HepG2 (cell line): Measurements from ENCODE around the gene RASGRP4.

Source experiments
- CTCF ChIP-seq: sonication (generic); formaldehyde crosslinking; IDR thresholded peaks from 2 replicates; pipeline ENCODE4 v1.5.0; 2020; ENCODE audit warnings: mild to moderate bottlenecking, missing genetic modification reagents, moderate library complexity
- ETV6 ChIP-seq: sonication (generic); formaldehyde crosslinking; conservative IDR thresholded peaks from 2 replicates; pipeline ENCODE4 v1.4.0; 2020; ENCODE audit warnings: missing genetic modification reagents
- HMGXB3 ChIP-seq: sonication (generic); formaldehyde crosslinking; IDR thresholded peaks from 2 replicates; pipeline ENCODE4 v1.4.0; 2020; ENCODE audit warnings: missing genetic modification reagents, borderline replicate concordance
- KAT7 ChIP-seq: IDR thresholded peaks from 2 replicates; pipeline ENCODE4 v1.6.1; 2018; ENCODE audit warnings: borderline replicate concordance, missing compliant biosample characterization
- MAFG ChIP-seq: sonication (generic); formaldehyde crosslinking; IDR thresholded peaks from 2 replicates; pipeline ENCODE4 v1.5.1; 2020; ENCODE audit warnings: mild to moderate bottlenecking, missing genetic modification reagents
- POLR2A ChIP-seq, 2 experiments: IDR thresholded peaks; 2 replicates each; pipeline ENCODE4 v1.6.1; 2011; ENCODE audit warnings: low read depth in 2 of 2, low read length in 2 of 2, mild to moderate bottlenecking in 1 of 2, moderate library complexity in 1 of 2; ENCODE audit not compliant: insufficient read depth in 1 of 2
- POLR2AphosphoS5 ChIP-seq: IDR thresholded peaks from 2 replicates; pipeline ENCODE4 v1.6.1; 2012; ENCODE audit warnings: low read depth, low read length
- SETDB1 ChIP-seq: sonication (generic); formaldehyde crosslinking; IDR thresholded peaks from 2 replicates; pipeline ENCODE4 v1.5.1; 2020; ENCODE audit warnings: missing genetic modification reagents, mild to moderate bottlenecking, borderline replicate concordance
- TFDP2 ChIP-seq: sonication (generic); formaldehyde crosslinking; IDR thresholded peaks from 2 replicates; pipeline ENCODE4 v1.4.0; 2020; ENCODE audit warnings: missing genetic modification reagents
- ZBTB40 ChIP-seq, 2 experiments: fragments of 450-650 bp in 1 of 2; sonication (generic) in 1 of 2; formaldehyde crosslinking in 1 of 2; IDR thresholded peaks; 2 replicates each; pipeline versions ENCODE4 v1.6.1 to v1.8.0; 2016 to 2022; ENCODE audit warnings: antibody characterized with exemption in 1 of 2, mild to moderate bottlenecking in 1 of 2, missing genetic modification reagents in 1 of 2
- ZFX ChIP-seq: sonication (generic); formaldehyde crosslinking; IDR thresholded peaks from 2 replicates; pipeline ENCODE4 v1.4.0; 2020; ENCODE audit warnings: mild to moderate bottlenecking, low read depth, missing genetic modification reagents, moderate library complexity
- ZNF232 ChIP-seq: sonication (generic); formaldehyde crosslinking; IDR thresholded peaks from 2 replicates; pipeline ENCODE4 v1.4.0; 2020; ENCODE audit warnings: missing genetic modification reagents, borderline replicate concordance
- ZNF292 ChIP-seq: sonication (generic); formaldehyde crosslinking; IDR thresholded peaks from 2 replicates; pipeline ENCODE4 v1.8.1; 2022; ENCODE audit warnings: mild to moderate bottlenecking, low read depth, missing genetic modification reagents, borderline replicate concordance

GRCh38 chr19:38437295-38437694 is 11.3 kb upstream of the RASGRP4 start:
- no peak for TF ChIP-seq SETDB1 (CRISPR knock-in tag)
- TF ChIP-seq ZBTB40 (IDR thresholded peaks at IDR 0.05), result no peak
- no peak for TF ChIP-seq ZBTB40 (CRISPR knock-in tag; IDR thresholded peaks at IDR 0.05)
- TF ChIP-seq MAFG (CRISPR knock-in tag), result no peak
- no peak for TF ChIP-seq POLR2A (IDR thresholded peaks at IDR 0.05; ENCODE audit: insufficient read depth in 1 of 2, low read depth in 2 of 2, low read length in 2 of 2)
- TF ChIP-seq ETV6 (CRISPR knock-in tag), result no peak
- TF ChIP-seq ZNF292 (CRISPR knock-in tag), result no peak
- TF ChIP-seq HMGXB3 (CRISPR knock-in tag), result no peak
- TF ChIP-seq CTCF (CRISPR knock-in tag), result no peak
- TF ChIP-seq KAT7, result no peak
- no peak for TF ChIP-seq ZNF232 (CRISPR knock-in tag)
- TF ChIP-seq TFDP2, result no peak
- TF ChIP-seq ZFX (CRISPR knock-in tag), result no peak
- no peak for TF ChIP-seq POLR2AphosphoS5
